ENCODE data around the gene FDPS.

The FDPS gene

GRCh38 chr1:155352631-155353030, 44.0 kb downstream of the FDPS start:
- peak in 1 of 58 donors; percentile 4 for DNase-seq

- no peak for DNase-seq
These were observed 51.4 kb downstream of the FDPS start for GRCh38 chr1:155360051-155360450.
